IMR-90 (cell line): ENCODE results near the gene NEDD4L. TPM values are rescaled to one million over a fixed set of nuclear protein-coding genes. Genes with fewer than 3 reads are reported as not detected.

ENCODE experiments used
- ATAC-seq: fragments of 200-7000 bp; cut with Tn5 transposase; 2 replicates; pipeline ENCODE4 v1.9.1; 2020; ENCODE audit warnings: low read depth, mild to moderate bottlenecking, moderate library complexity
- BruUV-seq: library from RNA; stranded (reverse); fragments of 400-500 nt; replicated peaks from 2 replicates; lab custom pipeline; 2021; lab: Mats Ljungman, UMichigan
- CTCF ChIA-PET: fragments of 300-600 bp; formaldehyde crosslinking; extraction: SDS; loops from one replicate; lab custom pipeline; 2021; ENCODE audit warnings: antibody characterized with exemption; lab: Yijun Ruan, JAX
- POLR2A ChIA-PET: fragments of 300-600 bp; sonication (Branson Sonifier 250); formaldehyde crosslinking; loops from one replicate; lab custom pipeline; 2022; ENCODE audit warnings: antibody characterized with exemption; ENCODE audit not compliant: unreplicated experiment; lab: Charles Lee
- DNase-seq: peaks from one replicate; pipeline ENCODE4 v3.0.0; 2013
- H2AFZ ChIP-seq: replicated peaks from 2 replicates; pipeline ENCODE3; 2013; ENCODE audit warnings: low read length, mild to moderate bottlenecking; ENCODE audit not compliant: poor library complexity
- H2AK5ac ChIP-seq: 2 replicates; pipeline ENCODE4 v1.6.1; 2013; ENCODE audit warnings: low read depth, low read length, inconsistent platforms
- H2AK9ac ChIP-seq: replicated peaks from 2 replicates; pipeline ENCODE3; 2013; ENCODE audit warnings: mild to moderate bottlenecking, low read depth, low read length, moderate library complexity; ENCODE audit not compliant: poor library complexity
- H2BK120ac ChIP-seq: 2 replicates; pipeline ENCODE4 v1.6.1; 2013; ENCODE audit warnings: low read depth, low read length, inconsistent platforms
- H2BK15ac ChIP-seq: 3 replicates; pipeline ENCODE4 v1.6.1; 2013; ENCODE audit warnings: low read depth, low read length, inconsistent platforms
- H2BK20ac ChIP-seq: 2 replicates; pipeline ENCODE4 v1.6.1; 2013; ENCODE audit warnings: low read depth, mild to moderate bottlenecking, inconsistent platforms, low read length, moderate library complexity
- H2BK5ac ChIP-seq: 2 replicates; pipeline ENCODE4 v1.6.1; 2013; ENCODE audit warnings: mild to moderate bottlenecking, low read depth, low read length, inconsistent platforms; ENCODE audit not compliant: poor library complexity, severe bottlenecking
- H3K14ac ChIP-seq: replicated peaks from 2 replicates; pipeline ENCODE4 v1.6.1; 2013; ENCODE audit warnings: low read depth, low read length, inconsistent platforms
- H3K18ac ChIP-seq: 2 replicates; pipeline ENCODE4 v1.6.1; 2013; ENCODE audit warnings: low read depth, low read length, control low read depth
- H3K23ac ChIP-seq: 2 replicates; pipeline ENCODE4 v1.6.1; 2013; ENCODE audit warnings: low read depth, low read length, inconsistent platforms
- H3K27ac ChIP-seq: 2 replicates; pipeline ENCODE4 v1.5.1; 2013; ENCODE audit warnings: mild to moderate bottlenecking, control low read depth, low read length; ENCODE audit not compliant: insufficient read depth
- H3K27me3 ChIP-seq: 2 replicates; pipeline ENCODE4 v1.6.1; 2013; ENCODE audit warnings: low read length; ENCODE audit not compliant: control insufficient read depth, insufficient read depth
- H3K36me3 ChIP-seq: 2 replicates; pipeline ENCODE4 v1.6.1; 2013; ENCODE audit warnings: low read length, mixed read lengths; ENCODE audit not compliant: control insufficient read depth, insufficient read depth
- H3K4ac ChIP-seq: 2 replicates; pipeline ENCODE4 v1.6.1; 2013; ENCODE audit warnings: low read depth, low read length, inconsistent platforms
- H3K4me1 ChIP-seq: 2 replicates; pipeline ENCODE4 v1.6.1; 2013; ENCODE audit warnings: low read length, mixed read lengths; ENCODE audit not compliant: control insufficient read depth, insufficient read depth
- H3K4me2 ChIP-seq: 2 replicates; pipeline ENCODE4 v1.6.1; 2013; ENCODE audit warnings: low read depth, mild to moderate bottlenecking, control low read depth, low read length, moderate library complexity
- H3K4me3 ChIP-seq: 2 replicates; pipeline ENCODE4 v1.5.1; 2013; ENCODE audit warnings: low read depth, mild to moderate bottlenecking, control low read depth, low read length, moderate library complexity; ENCODE audit not compliant: insufficient read depth
- H3K56ac ChIP-seq: 2 replicates; pipeline ENCODE4 v1.6.1; 2013; ENCODE audit warnings: low read length, inconsistent platforms; ENCODE audit not compliant: insufficient read depth; ENCODE audit errors: extremely low read depth
- H3K79me1 ChIP-seq, 2 experiments: 2 replicates each; pipeline ENCODE4 v1.6.1; 2013; ENCODE audit warnings: low read length in 2 of 2, inconsistent platforms in 1 of 2, low read depth in 1 of 2
- H3K9ac ChIP-seq: 2 replicates; pipeline ENCODE4 v1.6.1; 2013; ENCODE audit warnings: low read depth, low read length, control low read depth
- H3K9me1 ChIP-seq: 2 replicates; pipeline ENCODE4 v1.6.1; 2013; ENCODE audit warnings: low read length, inconsistent platforms; ENCODE audit not compliant: insufficient read depth
- H3K9me3 ChIP-seq: 2 replicates; pipeline ENCODE4 v1.6.1; 2013; ENCODE audit warnings: low read length; ENCODE audit not compliant: control insufficient read depth, insufficient read depth
- H4K20me1 ChIP-seq: 2 replicates; pipeline ENCODE4 v1.6.1; 2013; ENCODE audit warnings: low read length, inconsistent platforms; ENCODE audit not compliant: insufficient read depth
- H4K5ac ChIP-seq: 2 replicates; pipeline ENCODE4 v1.6.1; 2013; ENCODE audit warnings: mild to moderate bottlenecking, low read depth, low read length, control low read depth
- H4K8ac ChIP-seq, 2 experiments: 2 replicates each; pipeline ENCODE4 v1.6.1; 2013; ENCODE audit warnings: low read depth in 2 of 2, low read length in 2 of 2, control low read depth in 1 of 2, inconsistent platforms in 1 of 2
- H4K91ac ChIP-seq: 2 replicates; pipeline ENCODE4 v1.6.1; 2013; ENCODE audit warnings: low read depth, low read length, inconsistent platforms; ENCODE audit not compliant: insufficient read depth
- BHLHE40 ChIP-seq: fragments of 150-350 bp; IDR thresholded peaks from 2 replicates; pipeline ENCODE4 v1.6.1; 2016; ENCODE audit warnings: mild to moderate bottlenecking, low read depth, low read length
- CEBPB ChIP-seq: IDR thresholded peaks from 2 replicates; pipeline ENCODE4 v1.6.1; 2012; ENCODE audit warnings: low read depth, low read length, improper control_type of control experiment
- CHD1 ChIP-seq: IDR thresholded peaks from 2 replicates; pipeline ENCODE4 v1.6.1; 2012; ENCODE audit warnings: low read depth, low read length, improper control_type of control experiment
- FOS ChIP-seq: fragments of 150-350 bp; IDR thresholded peaks from 2 replicates; pipeline ENCODE4 v1.6.1; 2016; ENCODE audit warnings: low read depth, low read length
- MAFK ChIP-seq: IDR thresholded peaks from 2 replicates; pipeline ENCODE4 v1.6.1; 2012; ENCODE audit warnings: low read depth, low read length, improper control_type of control experiment
- MAZ ChIP-seq: IDR thresholded peaks from 2 replicates; pipeline ENCODE4 v1.6.1; 2012; ENCODE audit warnings: low read depth, mild to moderate bottlenecking, low read length, improper control_type of control experiment, moderate library complexity, borderline replicate concordance
- MXI1 ChIP-seq: IDR thresholded peaks from 2 replicates; pipeline ENCODE4 v1.6.1; 2012; ENCODE audit warnings: low read depth, mild to moderate bottlenecking, low read length, moderate library complexity, borderline replicate concordance
- NFE2L2 ChIP-seq: fragments of 150-350 bp; IDR thresholded peaks from 2 replicates; pipeline ENCODE4 v1.6.1; 2016; ENCODE audit warnings: low read depth, mild to moderate bottlenecking, low read length
- POLR2A ChIP-seq: IDR thresholded peaks from 2 replicates; pipeline ENCODE4 v1.6.1; 2012; ENCODE audit warnings: mild to moderate bottlenecking, low read depth, low read length
- RAD21 ChIP-seq: IDR thresholded peaks from 2 replicates; pipeline ENCODE4 v1.6.1; 2012; ENCODE audit warnings: low read length, improper control_type of control experiment
- RCOR1 ChIP-seq: IDR thresholded peaks from 2 replicates; pipeline ENCODE4 v1.6.1; 2012; ENCODE audit warnings: mild to moderate bottlenecking, low read length, improper control_type of control experiment; ENCODE audit not compliant: insufficient replicate concordance
- RFX5 ChIP-seq: IDR thresholded peaks from 2 replicates; pipeline ENCODE4 v1.8.0; 2012; ENCODE audit warnings: low read depth, mild to moderate bottlenecking, low read length, moderate library complexity
- SMC3 ChIP-seq: fragments of 150-350 bp; IDR thresholded peaks from 2 replicates; pipeline ENCODE4 v1.6.1; 2016; ENCODE audit warnings: low read depth, mild to moderate bottlenecking, antibody characterized with exemption, low read length, moderate library complexity
- WGBS, 2 experiments: methylation state at CpG; one replicate each; pipeline versions ENCODE4 v1.1.5 to v1.1.7; 2013; ENCODE audit warnings: missing lambda C conversion rate in 2 of 2; ENCODE audit not compliant: insufficient read length in 1 of 2; ENCODE audit errors: extremely low coverage in 2 of 2; 5-methylcytosine and 5-hydroxymethylcytosine counted together
- dilution Hi-C: fragments of 300-500 bp; cut with HindIII; formaldehyde crosslinking; loops from one replicate; pipeline ENCODE4 v1.14.3; 2018; ENCODE audit warnings: low sequenced_read_pairs; ENCODE audit not compliant: unreplicated experiment
- in situ Hi-C: fragments of 300-500 bp; cut with MboI; formaldehyde crosslinking; loops from 3 replicates; pipeline ENCODE4 v1.14.3; 2019; ENCODE audit warnings: low sequenced_read_pairs, inconsistent platforms, mixed read lengths
- intact Hi-C: fragments of 100-400 bp; cut with micrococcal nuclease; formaldehyde crosslinking; loops from 2 replicates; pipeline ENCODE4 v1.10.0; 2022
- polyA plus RNA-seq, 3 experiments: library from polyadenylated mRNA; depleted of rRNA; stranded (reverse); fragments of >200 nt; gene quantifications; 2 replicates each; pipeline ENCODE4 v1.2.3, GENCODE V29; 2012; ENCODE audit warnings: low replicate concordance in 1 of 3
- total RNA-seq: library from RNA; depleted of rRNA; stranded (reverse); fragments of >200 nt; gene quantifications from 2 replicates; pipeline ENCODE4 v1.2.3, GENCODE V29; 2012
- TF ChIP-seq, protein P1 (sequence below): fragments of 150-350 bp; IDR thresholded peaks from 2 replicates; pipeline ENCODE4 v1.6.1; 2017; ENCODE audit warnings: mild to moderate bottlenecking, antibody characterized with exemption, low read length, low read depth
- TF ChIP-seq, protein P2 (sequence below): fragments of 150-350 bp; IDR thresholded peaks from 2 replicates; pipeline ENCODE4 v1.6.1; 2016; ENCODE audit warnings: low read depth, mild to moderate bottlenecking, low read length, moderate library complexity, borderline replicate concordance
- TF ChIP-seq, protein P3 (sequence below): conservative IDR thresholded peaks from 2 replicates; pipeline ENCODE4 v1.5.1; 2012; ENCODE audit warnings: mild to moderate bottlenecking, low read depth, low read length, improper control_type of control experiment

NEDD4L gene
- total and polyA plus RNA-seq, 2 of the 4 experiments (the other 2 are of a cell fraction) = 10.0 to 10.9 TPM

DNA sequence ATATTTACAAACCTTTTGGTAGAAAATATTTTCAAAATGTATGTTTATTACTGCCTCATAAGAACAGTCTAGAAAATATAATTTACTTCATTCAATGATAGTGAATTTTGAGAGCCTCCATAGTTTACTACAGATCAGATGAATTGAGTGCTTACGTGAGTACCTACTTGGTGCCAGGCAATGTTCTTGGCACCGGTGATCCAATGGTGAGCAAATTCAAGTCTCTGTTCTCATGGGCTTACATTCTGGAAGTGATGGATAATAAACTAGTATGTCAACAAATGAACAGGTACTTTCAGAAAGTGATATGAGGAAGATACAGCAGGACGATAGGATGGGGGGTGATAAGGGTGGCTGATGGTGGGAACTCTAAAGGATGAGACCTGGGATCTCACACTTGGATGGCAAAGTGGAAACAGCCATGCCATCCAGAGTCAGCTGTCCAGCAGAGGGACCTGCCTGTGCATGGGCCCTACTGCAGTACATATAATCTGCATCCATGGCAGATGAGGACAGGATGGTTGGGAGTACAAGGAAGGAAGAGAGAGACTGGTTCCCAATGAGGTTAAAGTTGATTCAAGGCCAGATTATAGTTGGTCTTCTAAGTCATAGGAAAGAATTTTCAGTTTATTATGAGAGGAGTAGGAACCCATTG is 277.0 kb downstream of the NEDD4L start:
- Histone ChIP-seq H4K5ac (no peak overlapping the region), H2AK5ac (peak overlapping the region; percentile 55; the same call in 1 of the 2 replicates), H2AFZ (no peak overlapping the region), H3K79me1 (no peaks in the 10 kb centered on the region), H3K23ac (no peak overlapping the region), H3K27ac (no peak overlapping the region), H4K20me1 (no peaks in the 10 kb centered on the region), H3K9me3 (no peaks in the 10 kb centered on the region), H3K4me1 (peaks cover 8% of the 10 kb centered on the region; the same call in 1 of the 2 replicates), H3K9me1 (no peaks in the 10 kb centered on the region), H2BK20ac (no peak overlapping the region), H2BK120ac (no peak overlapping the region), H2AK9ac (no peak overlapping the region), H3K4me2 (no peak overlapping the region), H4K8ac (no peak overlapping the region), H4K91ac (no peak overlapping the region), H3K9ac (no peak overlapping the region), H3K4me3 (no peak overlapping the region), H3K36me3 (no peaks in the 10 kb centered on the region), H3K27me3 (no peaks in the 10 kb centered on the region), H2BK5ac (no peak overlapping the region), H3K14ac (no peak overlapping the region), H3K18ac (no peak overlapping the region), H3K56ac (no peak overlapping the region), H2BK15ac (no peak overlapping the region), H3K4ac (no peak overlapping the region)
- POLR2A ChIA-PET = no interaction called here
- DNase-seq = no peak
- 100% methylated on average over 2 of the region's 3 CpGs; no CpG with 5 or more reads in 1 of the 2 experiments for WGBS, 2 experiments
- dilution Hi-C loops (no loop called here), intact Hi-C loops (loop anchor here (5.0 kb wide), 3 partner anchors 134 to 439 kb away; no protein-coding TSS in a partner anchor), in situ Hi-C loops (no loop called here)
- no TSS peak for BruUV-seq
- TF ChIP-seq SMC3 = no peak
- no peak for TF ChIP-seq RCOR1
- TF ChIP-seq RAD21 = no peak
- TF ChIP-seq, protein P1, sequence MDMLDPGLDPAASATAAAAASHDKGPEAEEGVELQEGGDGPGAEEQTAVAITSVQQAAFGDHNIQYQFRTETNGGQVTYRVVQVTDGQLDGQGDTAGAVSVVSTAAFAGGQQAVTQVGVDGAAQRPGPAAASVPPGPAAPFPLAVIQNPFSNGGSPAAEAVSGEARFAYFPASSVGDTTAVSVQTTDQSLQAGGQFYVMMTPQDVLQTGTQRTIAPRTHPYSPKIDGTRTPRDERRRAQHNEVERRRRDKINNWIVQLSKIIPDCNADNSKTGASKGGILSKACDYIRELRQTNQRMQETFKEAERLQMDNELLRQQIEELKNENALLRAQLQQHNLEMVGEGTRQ = no peak
- TF ChIP-seq, protein P2, sequence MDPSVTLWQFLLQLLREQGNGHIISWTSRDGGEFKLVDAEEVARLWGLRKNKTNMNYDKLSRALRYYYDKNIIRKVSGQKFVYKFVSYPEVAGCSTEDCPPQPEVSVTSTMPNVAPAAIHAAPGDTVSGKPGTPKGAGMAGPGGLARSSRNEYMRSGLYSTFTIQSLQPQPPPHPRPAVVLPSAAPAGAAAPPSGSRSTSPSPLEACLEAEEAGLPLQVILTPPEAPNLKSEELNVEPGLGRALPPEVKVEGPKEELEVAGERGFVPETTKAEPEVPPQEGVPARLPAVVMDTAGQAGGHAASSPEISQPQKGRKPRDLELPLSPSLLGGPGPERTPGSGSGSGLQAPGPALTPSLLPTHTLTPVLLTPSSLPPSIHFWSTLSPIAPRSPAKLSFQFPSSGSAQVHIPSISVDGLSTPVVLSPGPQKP = no peak
- no peak for TF ChIP-seq MXI1
- TF ChIP-seq, protein P3, sequence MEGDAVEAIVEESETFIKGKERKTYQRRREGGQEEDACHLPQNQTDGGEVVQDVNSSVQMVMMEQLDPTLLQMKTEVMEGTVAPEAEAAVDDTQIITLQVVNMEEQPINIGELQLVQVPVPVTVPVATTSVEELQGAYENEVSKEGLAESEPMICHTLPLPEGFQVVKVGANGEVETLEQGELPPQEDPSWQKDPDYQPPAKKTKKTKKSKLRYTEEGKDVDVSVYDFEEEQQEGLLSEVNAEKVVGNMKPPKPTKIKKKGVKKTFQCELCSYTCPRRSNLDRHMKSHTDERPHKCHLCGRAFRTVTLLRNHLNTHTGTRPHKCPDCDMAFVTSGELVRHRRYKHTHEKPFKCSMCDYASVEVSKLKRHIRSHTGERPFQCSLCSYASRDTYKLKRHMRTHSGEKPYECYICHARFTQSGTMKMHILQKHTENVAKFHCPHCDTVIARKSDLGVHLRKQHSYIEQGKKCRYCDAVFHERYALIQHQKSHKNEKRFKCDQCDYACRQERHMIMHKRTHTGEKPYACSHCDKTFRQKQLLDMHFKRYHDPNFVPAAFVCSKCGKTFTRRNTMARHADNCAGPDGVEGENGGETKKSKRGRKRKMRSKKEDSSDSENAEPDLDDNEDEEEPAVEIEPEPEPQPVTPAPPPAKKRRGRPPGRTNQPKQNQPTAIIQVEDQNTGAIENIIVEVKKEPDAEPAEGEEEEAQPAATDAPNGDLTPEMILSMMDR = no peak
- no peak for TF ChIP-seq MAFK
- TF ChIP-seq NFE2L2 = no peak
- no peak for TF ChIP-seq POLR2A
- TF ChIP-seq MAZ = no peak
- no peak for TF ChIP-seq CHD1
- TF ChIP-seq BHLHE40 = no peak
- no peak for TF ChIP-seq FOS
- TF ChIP-seq CEBPB = no peak
- TF ChIP-seq RFX5 = no peak
- no peak for ATAC-seq
- CTCF ChIA-PET = no interaction called here
